HepG2 (cell line): ENCODE results near the gene DNAJC5. TPM values are rescaled to one million over a fixed set of nuclear protein-coding genes. Genes with fewer than 3 reads are reported as not detected.

Source experiments
- ARHGAP35 ChIP-seq: sonication (generic); formaldehyde crosslinking; IDR thresholded peaks from 2 replicates; pipeline ENCODE4 v1.9.0; 2022; ENCODE audit warnings: mild to moderate bottlenecking, inconsistent platforms, moderate library complexity, missing genetic modification reagents, borderline replicate concordance
- FOXK1 ChIP-seq: sonication (generic); formaldehyde crosslinking; IDR thresholded peaks from 2 replicates; pipeline ENCODE4 v1.4.0; 2020; ENCODE audit warnings: low read depth, missing genetic modification reagents, borderline replicate concordance
- FUBP1 ChIP-seq: sonication (generic); formaldehyde crosslinking; IDR thresholded peaks from 2 replicates; pipeline ENCODE4 v1.5.1; 2020; ENCODE audit warnings: missing genetic modification reagents, mild to moderate bottlenecking, borderline replicate concordance
- MLLT10 ChIP-seq: sonication (generic); formaldehyde crosslinking; IDR thresholded peaks from 2 replicates; pipeline ENCODE4 v1.4.0; 2020; ENCODE audit warnings: missing genetic modification reagents
- PITX1 ChIP-seq: sonication (generic); formaldehyde crosslinking; IDR thresholded peaks from 2 replicates; pipeline ENCODE4 v1.5.1; 2020; ENCODE audit warnings: mild to moderate bottlenecking, missing genetic modification reagents
- SOX5 ChIP-seq: IDR thresholded peaks from 2 replicates; pipeline ENCODE4 v1.6.1; 2016; ENCODE audit warnings: borderline replicate concordance
- THRA ChIP-seq: sonication (generic); formaldehyde crosslinking; IDR thresholded peaks from 2 replicates; pipeline ENCODE4 v1.4.0; 2020; ENCODE audit warnings: missing genetic modification reagents, borderline replicate concordance
- ZBTB7A ChIP-seq: sonication (generic); formaldehyde crosslinking; IDR thresholded peaks from 2 replicates; pipeline ENCODE4 v1.8.0; 2022; ENCODE audit warnings: mild to moderate bottlenecking, missing genetic modification reagents
- ZNF251 ChIP-seq: sonication (generic); formaldehyde crosslinking; IDR thresholded peaks from 2 replicates; pipeline ENCODE4 v1.9.0; 2021; ENCODE audit warnings: mild to moderate bottlenecking, missing genetic modification reagents
- ZNF34 ChIP-seq: sonication (generic); formaldehyde crosslinking; IDR thresholded peaks from 2 replicates; pipeline ENCODE4 v1.4.0; 2020; ENCODE audit warnings: mild to moderate bottlenecking, missing genetic modification reagents, borderline replicate concordance
- ZNF563 ChIP-seq: sonication (generic); formaldehyde crosslinking; IDR thresholded peaks from 2 replicates; pipeline ENCODE4 v1.8.0; 2022; ENCODE audit warnings: mild to moderate bottlenecking, moderate library complexity, missing genetic modification reagents
- ZNF597 ChIP-seq: sonication (generic); formaldehyde crosslinking; IDR thresholded peaks from 2 replicates; pipeline ENCODE4 v1.5.0; 2020; ENCODE audit warnings: missing genetic modification reagents
- ZNF83 ChIP-seq: sonication (generic); formaldehyde crosslinking; IDR thresholded peaks from 2 replicates; pipeline ENCODE4 v1.4.0; 2020; ENCODE audit warnings: missing genetic modification reagents, mild to moderate bottlenecking, borderline replicate concordance
- polyA plus RNA-seq, 8 experiments: library from polyadenylated mRNA; depleted of rRNA in 3 of 8; stranded (reverse) in 7 of 8; unstranded in 1 of 8; fragments of >200 nt; fragmentation: Illumina TruSeq in 4 of 8; extraction: Trizol in 4 of 8; gene quantifications; 2 replicates each; pipeline versions ENCODE4 v1.2.1 to v1.2.3, GENCODE V29; 2011 to 2016; ENCODE audit warnings: low read depth in 4 of 8, missing spikeins in 1 of 8, mixed read lengths in 1 of 8; ENCODE audit not compliant: insufficient read depth in 1 of 8
- total RNA-seq, 5 experiments: library from RNA; depleted of rRNA; stranded (reverse); fragments of >200 nt; fragmentation: Illumina TruSeq; extraction: Trizol; gene quantifications; 2 replicates each; pipeline ENCODE4 v1.2.3, GENCODE V29; 2016; ENCODE audit warnings: low read depth in 1 of 5
- TF ChIP-seq, protein P1 (sequence below): sonication (generic); formaldehyde crosslinking; IDR thresholded peaks from 2 replicates; pipeline ENCODE4 v1.4.0; 2020; ENCODE audit warnings: missing genetic modification reagents, borderline replicate concordance
- TF ChIP-seq, protein P2 (sequence below): sonication (generic); formaldehyde crosslinking; IDR thresholded peaks from 2 replicates; pipeline ENCODE4 v1.5.0; 2020; ENCODE audit warnings: missing genetic modification reagents

DNAJC5 gene
- total and polyA plus RNA-seq, 2 of the 13 experiments (the other 11 are each of a cell fraction or from before 2014, with no cell fraction given) = 42.8 to 64.5 TPM

DNA sequence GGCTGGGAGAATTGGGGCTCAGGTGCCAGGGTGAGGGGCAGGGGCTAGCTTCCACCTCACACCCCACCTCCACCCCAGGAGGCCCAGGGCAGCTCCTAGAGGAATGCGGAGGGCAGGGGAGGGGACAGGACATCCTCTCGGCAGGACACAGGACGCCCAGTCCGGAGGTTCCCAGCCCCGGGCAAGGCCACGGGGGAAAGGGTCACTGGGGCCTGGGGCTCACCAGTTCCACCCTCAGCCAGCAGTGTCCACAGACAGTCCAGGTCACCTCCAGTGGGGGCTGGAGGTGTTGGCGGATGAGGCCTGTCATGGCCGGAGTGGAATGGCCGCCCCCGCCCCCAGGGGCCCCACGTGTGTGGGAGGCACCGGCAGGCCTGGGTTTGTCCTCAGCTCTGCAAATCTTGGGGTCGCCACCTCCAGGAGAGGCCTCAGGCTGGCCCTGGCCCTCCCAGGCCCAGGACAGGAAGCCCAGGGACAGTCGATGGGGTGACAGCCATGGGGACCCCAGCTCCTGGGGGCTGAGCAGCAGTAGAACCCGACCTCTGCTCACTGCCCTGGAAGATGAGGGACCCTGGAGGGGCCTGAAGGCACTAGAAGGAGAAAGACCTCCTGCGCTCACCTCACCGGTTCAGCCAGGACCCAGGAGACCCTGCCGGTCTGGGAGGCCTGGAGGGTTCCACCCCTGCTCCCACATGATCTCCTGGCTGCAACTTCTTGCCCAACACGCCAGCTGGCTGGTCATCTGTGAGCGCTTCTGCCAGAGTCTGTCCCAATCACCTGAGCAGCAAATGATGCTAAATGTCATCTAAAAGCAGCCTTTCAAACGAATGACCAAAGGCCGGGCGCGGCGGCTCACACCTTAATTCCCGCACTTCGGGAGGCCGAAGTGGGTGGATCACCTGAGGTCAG lies 46.7 kb upstream of the DNAJC5 start (continued):
- TF ChIP-seq, protein P1, sequence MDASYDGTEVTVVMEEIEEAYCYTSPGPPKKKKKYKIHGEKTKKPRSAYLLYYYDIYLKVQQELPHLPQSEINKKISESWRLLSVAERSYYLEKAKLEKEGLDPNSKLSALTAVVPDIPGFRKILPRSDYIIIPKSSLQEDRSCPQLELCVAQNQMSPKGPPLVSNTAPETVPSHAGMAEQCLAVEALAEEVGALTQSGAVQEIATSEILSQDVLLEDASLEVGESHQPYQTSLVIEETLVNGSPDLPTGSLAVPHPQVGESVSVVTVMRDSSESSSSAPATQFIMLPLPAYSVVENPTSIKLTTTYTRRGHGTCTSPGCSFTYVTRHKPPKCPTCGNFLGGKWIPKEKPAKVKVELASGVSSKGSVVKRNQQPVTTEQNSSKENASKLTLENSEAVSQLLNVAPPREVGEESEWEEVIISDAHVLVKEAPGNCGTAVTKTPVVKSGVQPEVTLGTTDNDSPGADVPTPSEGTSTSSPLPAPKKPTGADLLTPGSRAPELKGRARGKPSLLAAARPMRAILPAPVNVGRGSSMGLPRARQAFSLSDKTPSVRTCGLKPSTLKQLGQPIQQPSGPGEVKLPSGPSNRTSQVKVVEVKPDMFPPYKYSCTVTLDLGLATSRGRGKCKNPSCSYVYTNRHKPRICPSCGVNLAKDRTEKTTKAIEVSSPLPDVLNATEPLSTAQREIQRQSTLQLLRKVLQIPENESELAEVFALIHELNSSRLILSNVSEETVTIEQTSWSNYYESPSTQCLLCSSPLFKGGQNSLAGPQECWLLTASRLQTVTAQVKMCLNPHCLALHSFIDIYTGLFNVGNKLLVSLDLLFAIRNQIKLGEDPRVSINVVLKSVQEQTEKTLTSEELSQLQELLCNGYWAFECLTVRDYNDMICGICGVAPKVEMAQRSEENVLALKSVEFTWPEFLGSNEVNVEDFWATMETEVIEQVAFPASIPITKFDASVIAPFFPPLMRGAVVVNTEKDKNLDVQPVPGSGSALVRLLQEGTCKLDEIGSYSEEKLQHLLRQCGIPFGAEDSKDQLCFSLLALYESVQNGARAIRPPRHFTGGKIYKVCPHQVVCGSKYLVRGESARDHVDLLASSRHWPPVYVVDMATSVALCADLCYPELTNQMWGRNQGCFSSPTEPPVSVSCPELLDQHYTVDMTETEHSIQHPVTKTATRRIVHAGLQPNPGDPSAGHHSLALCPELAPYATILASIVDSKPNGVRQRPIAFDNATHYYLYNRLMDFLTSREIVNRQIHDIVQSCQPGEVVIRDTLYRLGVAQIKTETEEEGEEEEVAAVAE = no peak
- no peak; the same call in 1 of the 2 replicates for TF ChIP-seq ZNF83 (CRISPR knock-in tag)
- TF ChIP-seq THRA (CRISPR knock-in tag) = no peak
- no peak for TF ChIP-seq ZNF597 (CRISPR knock-in tag)
- TF ChIP-seq SOX5 (CRISPR knock-in tag) = no peak
- TF ChIP-seq ZNF34 (CRISPR knock-in tag) = no peak
- TF ChIP-seq ZNF563 (CRISPR knock-in tag) = 0 out of 2 replicates have a peak, but pooled peaks have one; percentile 18
- no peak for TF ChIP-seq FOXK1 (CRISPR knock-in tag)
- TF ChIP-seq ZBTB7A (CRISPR knock-in tag) = peak; percentile 62
- no peak for TF ChIP-seq FUBP1 (CRISPR knock-in tag)
- TF ChIP-seq MLLT10 (CRISPR knock-in tag) = no peak
- TF ChIP-seq ARHGAP35 (CRISPR knock-in tag) = peak; percentile 38; the same call in 1 of the 2 replicates
- no peak; the same call in 1 of the 2 replicates for TF ChIP-seq PITX1 (CRISPR knock-in tag)
- TF ChIP-seq, protein P2, sequence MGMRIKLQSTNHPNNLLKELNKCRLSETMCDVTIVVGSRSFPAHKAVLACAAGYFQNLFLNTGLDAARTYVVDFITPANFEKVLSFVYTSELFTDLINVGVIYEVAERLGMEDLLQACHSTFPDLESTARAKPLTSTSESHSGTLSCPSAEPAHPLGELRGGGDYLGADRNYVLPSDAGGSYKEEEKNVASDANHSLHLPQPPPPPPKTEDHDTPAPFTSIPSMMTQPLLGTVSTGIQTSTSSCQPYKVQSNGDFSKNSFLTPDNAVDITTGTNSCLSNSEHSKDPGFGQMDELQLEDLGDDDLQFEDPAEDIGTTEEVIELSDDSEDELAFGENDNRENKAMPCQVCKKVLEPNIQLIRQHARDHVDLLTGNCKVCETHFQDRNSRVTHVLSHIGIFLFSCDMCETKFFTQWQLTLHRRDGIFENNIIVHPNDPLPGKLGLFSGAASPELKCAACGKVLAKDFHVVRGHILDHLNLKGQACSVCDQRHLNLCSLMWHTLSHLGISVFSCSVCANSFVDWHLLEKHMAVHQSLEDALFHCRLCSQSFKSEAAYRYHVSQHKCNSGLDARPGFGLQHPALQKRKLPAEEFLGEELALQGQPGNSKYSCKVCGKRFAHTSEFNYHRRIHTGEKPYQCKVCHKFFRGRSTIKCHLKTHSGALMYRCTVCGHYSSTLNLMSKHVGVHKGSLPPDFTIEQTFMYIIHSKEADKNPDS = no peak
- TF ChIP-seq ZNF251 (CRISPR knock-in tag) = no peak
